Upper lobe of left lung (tissue), 6 donors: Measurements from ENCODE around the gene FLAD1. TPM values are rescaled to one million over a fixed set of nuclear protein-coding genes. Genes with fewer than 3 reads are reported as not detected.

Experiments
- ATAC-seq, 2 donors: fragments of 200-7000 bp; cut with Tn5 transposase; one replicate each; pipeline ENCODE4 v1.9.1; 2022; ENCODE audit warnings: mild to moderate bottlenecking in 2 of 2, moderate library complexity in 2 of 2; ENCODE audit not compliant: low FRiP score in 2 of 2
- DNase-seq, 2 donors: peaks; one replicate each; pipeline ENCODE4 v3.0.0-alpha.2; 2019 to 2020
- H3K27ac ChIP-seq, 4 donors: fragments of 200-600 bp; sonication (generic); one replicate each; pipeline ENCODE4 v1.5.1; 2016 to 2019
- H3K27me3 ChIP-seq, 4 donors: fragments of 200-600 bp; sonication (generic); one replicate each; pipeline ENCODE4 v1.5.1; 2017 to 2019
- H3K36me3 ChIP-seq, 4 donors: fragments of 200-600 bp; sonication (generic); one replicate each; pipeline ENCODE4 v1.5.1; 2016 to 2019
- H3K4me1 ChIP-seq, 4 donors: fragments of 200-600 bp; sonication (generic); one replicate each; pipeline ENCODE4 v1.5.1; 2018 to 2019
- H3K4me3 ChIP-seq, 4 donors: fragments of 200-600 bp; sonication (generic); one replicate each; pipeline ENCODE4 v1.5.1; 2017 to 2019; ENCODE audit warnings: mild to moderate bottlenecking in 2 of 4, moderate library complexity in 1 of 4
- H3K9me3 ChIP-seq, 4 donors: fragments of 200-600 bp; sonication (generic); one replicate each; pipeline ENCODE4 v1.5.1; 2018 to 2019
- EP300 ChIP-seq, 4 donors: sonication (generic); formaldehyde crosslinking; IDR thresholded peaks; one replicate each; pipeline ENCODE4 v1.5.1; 2017; ENCODE audit warnings: antibody characterized with exemption in 4 of 4, control low read depth in 2 of 4
- POLR2A ChIP-seq, 4 donors: fragments of 450-650 bp; IDR thresholded peaks; one replicate each; pipeline ENCODE4 v1.5.1; 2016 to 2017; ENCODE audit warnings: antibody characterized with exemption in 4 of 4, mild to moderate bottlenecking in 2 of 4
- POLR2AphosphoS5 ChIP-seq, 2 donors: sonication (generic); formaldehyde crosslinking; IDR thresholded peaks; one replicate each; pipeline ENCODE4 v1.5.1; 2017; ENCODE audit warnings: antibody characterized with exemption in 2 of 2
- WGBS, 2 donors: methylation state at CpG; one replicate each; pipeline ENCODE4 v1.1.5; 2017 to 2018; 5-methylcytosine and 5-hydroxymethylcytosine counted together
- total RNA-seq, 6 donors: library from RNA; depleted of rRNA in 4 of 6; stranded (reverse); fragments of >200 nt in 4 of 6; gene quantifications; one replicate each; pipeline versions ENCODE4 v1.1.0 to v1.2.1, GENCODE V29; 2016 to 2021
- TF ChIP-seq, protein P1 (sequence below), 6 experiments: fragments of 450-650 bp in 4 of 6; fragments of 200-600 bp in 2 of 6; sonication (generic) in 2 of 6; IDR thresholded peaks; one replicate each; pipeline ENCODE4 v1.5.1; 2016 to 2019; ENCODE audit warnings: antibody characterized with exemption in 6 of 6
- donor health status: DM: no; HTN: no; CAD: no; lungs with moderate emphysema.
- donor health status: DM: no; HTN: yes; CAD: no; lungs with severe emphysema.

FLAD1 gene
- total RNA-seq, 6 donors from 2014 or later = 15.6 to 62.9 (median 29.8) TPM

GRCh38 chr1:155001675-155002463 lies 18.7 kb downstream of the FLAD1 start:
- WGBS, 2 donors = 0 to 1% methylated on average over 14 to 37 of the region's 38 CpGs
- H3K9me3 ChIP-seq = no peaks in the 10 kb centered on the region
- DNase-seq (peak; percentile 98 to 100), ATAC-seq (peak; percentile 92 to 95)
- H3K4me3 ChIP-seq = peak overlapping the region; percentile 83 to 94 (median 92)
- H3K27me3 ChIP-seq = no peaks in the 10 kb centered on the region
- TF ChIP-seq POLR2A (IDR thresholded peaks at IDR 0.05) (peak in 2 of 4 donors; percentile 32 to 82), POLR2AphosphoS5 (IDR thresholded peaks at IDR 0.05) (peak; percentile 86), EP300 (IDR thresholded peaks at IDR 0.05) (no peak)
- TF ChIP-seq, protein P1, sequence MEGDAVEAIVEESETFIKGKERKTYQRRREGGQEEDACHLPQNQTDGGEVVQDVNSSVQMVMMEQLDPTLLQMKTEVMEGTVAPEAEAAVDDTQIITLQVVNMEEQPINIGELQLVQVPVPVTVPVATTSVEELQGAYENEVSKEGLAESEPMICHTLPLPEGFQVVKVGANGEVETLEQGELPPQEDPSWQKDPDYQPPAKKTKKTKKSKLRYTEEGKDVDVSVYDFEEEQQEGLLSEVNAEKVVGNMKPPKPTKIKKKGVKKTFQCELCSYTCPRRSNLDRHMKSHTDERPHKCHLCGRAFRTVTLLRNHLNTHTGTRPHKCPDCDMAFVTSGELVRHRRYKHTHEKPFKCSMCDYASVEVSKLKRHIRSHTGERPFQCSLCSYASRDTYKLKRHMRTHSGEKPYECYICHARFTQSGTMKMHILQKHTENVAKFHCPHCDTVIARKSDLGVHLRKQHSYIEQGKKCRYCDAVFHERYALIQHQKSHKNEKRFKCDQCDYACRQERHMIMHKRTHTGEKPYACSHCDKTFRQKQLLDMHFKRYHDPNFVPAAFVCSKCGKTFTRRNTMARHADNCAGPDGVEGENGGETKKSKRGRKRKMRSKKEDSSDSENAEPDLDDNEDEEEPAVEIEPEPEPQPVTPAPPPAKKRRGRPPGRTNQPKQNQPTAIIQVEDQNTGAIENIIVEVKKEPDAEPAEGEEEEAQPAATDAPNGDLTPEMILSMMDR (IDR thresholded peaks at IDR 0.05) = peak; percentile 20 to 43 (median 36)
- no peaks in the 10 kb centered on the region for H3K36me3 ChIP-seq
- peak overlapping the region; percentile 93 to 100 (median 96) for H3K27ac ChIP-seq
- H3K4me1 ChIP-seq = peaks cover 44 to 56% (median 49%) of the 10 kb centered on the region in 4 donors

DNA sequence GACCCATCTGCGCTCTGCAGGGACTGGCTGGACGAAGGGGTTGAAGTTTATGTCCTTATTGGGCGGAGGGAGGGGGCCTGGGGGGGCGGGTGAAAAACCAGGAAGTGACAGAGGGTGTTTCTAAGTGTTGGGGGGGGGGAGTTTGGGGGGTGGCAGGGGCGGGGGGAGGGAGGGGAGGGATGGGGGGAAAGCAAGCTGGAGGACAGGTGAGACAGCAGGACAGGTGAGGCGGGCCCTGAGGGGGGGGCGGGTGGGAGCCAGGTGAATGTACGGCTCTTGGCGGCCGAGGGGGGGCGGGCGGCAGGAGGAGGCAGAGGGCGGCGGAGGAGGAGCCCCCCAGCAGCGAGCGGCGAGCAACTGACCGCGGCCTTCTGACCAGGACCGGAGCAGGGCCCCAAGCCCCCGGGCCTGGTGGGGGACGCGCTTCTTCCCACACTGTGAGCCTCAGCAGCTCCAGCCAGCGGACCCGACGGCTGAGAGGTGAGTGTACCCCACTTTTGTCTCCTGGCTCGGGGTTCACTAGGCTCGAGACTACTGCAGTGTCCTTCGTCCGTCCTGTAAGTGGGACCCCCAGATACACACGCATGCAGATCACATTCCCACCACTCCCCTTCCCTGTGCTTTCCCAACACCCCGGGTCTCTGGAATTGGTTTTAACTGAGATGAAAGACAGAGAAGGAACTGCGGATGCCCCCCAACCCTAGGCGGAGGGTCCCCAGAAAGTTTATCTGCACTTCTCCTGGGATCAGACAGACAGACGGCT lies 19.5 kb downstream of the FLAD1 start, which contains the start of gene ZBTB7B:
ZBTB7B (plus strand) TSS at position 339 of the 763 bp plus-strand sequence. CDS start 11,859 bp downstream, outside the sequence.
- WGBS, 2 donors = 0 to 1% methylated on average over 7 to 21 of the region's 35 CpGs
- no peaks in the 10 kb centered on the region for H3K9me3 ChIP-seq
- H3K4me3 ChIP-seq = peak within 1 kb of the TSS; percentile 90 to 94 (median 94)
- peak within 1 kb of the TSS; percentile 93 to 100 (median 96) for H3K27ac ChIP-seq
- ATAC-seq = peak; percentile 11 to 22
- peaks cover 52 to 64% (median 56%) of the 10 kb centered on the region in 4 donors for H3K4me1 ChIP-seq
- H3K36me3 ChIP-seq = no peaks in the 10 kb centered on the region
- DNase-seq = peak; percentile 66 to 91
- H3K27me3 ChIP-seq = no peaks in the 10 kb centered on the region
- TF ChIP-seq POLR2A (IDR thresholded peaks at IDR 0.05) (peak in 1 of 4 donors; percentile 45), POLR2AphosphoS5 (IDR thresholded peaks at IDR 0.05) (no peak)
- TF ChIP-seq, protein P1 (IDR thresholded peaks at IDR 0.05) = peak in 1 of 6 experiments; percentile 16

DNA sequence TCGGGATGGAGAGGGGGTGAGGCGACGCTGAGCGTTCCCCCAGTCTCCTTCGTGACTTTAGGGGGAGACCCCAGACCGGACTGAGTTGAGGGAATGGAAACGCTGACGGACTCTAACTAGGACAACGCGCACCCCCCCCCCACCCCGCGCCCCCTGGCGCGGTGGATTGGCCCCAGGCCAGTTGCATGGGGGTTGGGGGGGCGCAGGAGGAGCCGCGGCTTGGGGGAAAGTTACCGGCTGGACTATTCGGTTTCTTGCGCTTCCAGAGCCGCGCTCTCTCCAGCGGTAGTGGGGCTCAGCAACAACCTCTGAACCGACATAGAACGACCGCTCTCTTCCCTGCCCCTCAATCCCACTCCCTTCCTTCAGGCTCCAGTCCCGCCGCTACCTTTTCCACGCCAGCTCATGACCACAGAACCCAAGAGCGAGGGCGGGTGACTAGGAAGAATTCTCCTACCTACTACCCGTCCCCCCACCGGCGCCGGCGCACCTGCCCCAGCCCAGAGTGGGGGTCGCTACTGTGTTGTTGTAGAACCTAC lies 20.2 kb downstream of the FLAD1 start:
- Histone ChIP-seq H3K27ac (peak overlapping the region; percentile 93 to 100 (median 96)), H3K4me3 (peak overlapping the region; percentile 90 to 94 (median 94)), H3K36me3 (no peaks in the 10 kb centered on the region), H3K27me3 (no peaks in the 10 kb centered on the region), H3K4me1 (peaks cover 58 to 70% (median 63%) of the 10 kb centered on the region in 4 donors), H3K9me3 (no peaks in the 10 kb centered on the region)
- 0% methylated on average over 9 to 37 of the region's 37 CpGs for WGBS, 2 donors
- ATAC-seq (no peak), DNase-seq (peak in 1 of 2 donors; percentile 88)
- no peak for TF ChIP-seq POLR2AphosphoS5 (IDR thresholded peaks at IDR 0.05)
- no peak for TF ChIP-seq EP300 (IDR thresholded peaks at IDR 0.05)
- no peak for TF ChIP-seq POLR2A (IDR thresholded peaks at IDR 0.05)
- TF ChIP-seq, protein P1 (IDR thresholded peaks at IDR 0.05) = no peak

DNA sequence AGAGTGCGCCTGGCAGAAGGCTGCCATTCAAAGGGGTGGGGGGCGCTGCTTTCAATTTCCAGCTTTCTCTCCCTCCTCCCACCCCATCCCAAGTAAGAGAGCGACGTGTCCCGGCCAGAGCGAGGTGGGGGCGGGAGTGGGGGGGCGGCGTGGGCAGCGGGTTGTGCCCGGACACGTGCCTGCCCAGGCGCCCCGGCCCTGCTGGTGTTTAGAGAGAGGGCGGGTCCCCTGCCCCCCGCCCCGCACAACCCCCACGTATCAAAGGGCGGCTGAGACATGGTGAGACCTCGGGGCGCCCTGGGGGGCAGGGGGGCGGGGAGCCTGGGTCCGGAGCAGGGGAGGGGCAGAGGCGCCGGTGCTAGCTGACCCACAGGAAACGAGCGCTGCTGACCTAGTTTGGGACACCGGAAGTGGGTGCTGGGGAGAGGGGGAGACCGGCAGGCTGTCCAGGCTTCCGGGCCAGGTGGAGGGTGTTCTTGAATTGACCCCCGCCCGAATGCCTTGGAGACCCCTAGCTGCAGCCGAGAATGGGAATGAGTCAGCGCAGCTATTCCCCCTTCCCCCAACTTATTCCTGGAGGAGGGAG lies 20.7 kb downstream of the FLAD1 start:
- Histone ChIP-seq H3K4me1 (peaks cover 58 to 71% (median 65%) of the 10 kb centered on the region in 4 donors), H3K4me3 (peak overlapping the region; percentile 90 to 94 (median 94)), H3K36me3 (no peaks in the 10 kb centered on the region), H3K9me3 (no peaks in the 10 kb centered on the region), H3K27ac (peak overlapping the region; percentile 93 to 100 (median 96)), H3K27me3 (no peaks in the 10 kb centered on the region)
- TF ChIP-seq EP300 (IDR thresholded peaks at IDR 0.05) (no peak), POLR2AphosphoS5 (IDR thresholded peaks at IDR 0.05) (peak in 1 of 2 donors; percentile 8), POLR2A (IDR thresholded peaks at IDR 0.05) (no peak)
- TF ChIP-seq, protein P1 (IDR thresholded peaks at IDR 0.05) = no peak
- WGBS, 2 donors = 1 to 3% methylated on average over 9 to 14 of the region's 34 CpGs
- DNase-seq (peak; percentile 88 to 90), ATAC-seq (peak in 1 of 2 donors; percentile 3)
